Measurements from ENCODE around the gene PRPF39. TPM values are rescaled to one million over a fixed set of nuclear protein-coding genes. Genes with fewer than 3 reads are reported as not detected.

PRPF39 gene
- total and polyA plus RNA-seq, 2 of the 13 experiments (the other 11 are each of a cell fraction or from before 2014, with no cell fraction given) = 44.2 to 65.0 TPM

DNA sequence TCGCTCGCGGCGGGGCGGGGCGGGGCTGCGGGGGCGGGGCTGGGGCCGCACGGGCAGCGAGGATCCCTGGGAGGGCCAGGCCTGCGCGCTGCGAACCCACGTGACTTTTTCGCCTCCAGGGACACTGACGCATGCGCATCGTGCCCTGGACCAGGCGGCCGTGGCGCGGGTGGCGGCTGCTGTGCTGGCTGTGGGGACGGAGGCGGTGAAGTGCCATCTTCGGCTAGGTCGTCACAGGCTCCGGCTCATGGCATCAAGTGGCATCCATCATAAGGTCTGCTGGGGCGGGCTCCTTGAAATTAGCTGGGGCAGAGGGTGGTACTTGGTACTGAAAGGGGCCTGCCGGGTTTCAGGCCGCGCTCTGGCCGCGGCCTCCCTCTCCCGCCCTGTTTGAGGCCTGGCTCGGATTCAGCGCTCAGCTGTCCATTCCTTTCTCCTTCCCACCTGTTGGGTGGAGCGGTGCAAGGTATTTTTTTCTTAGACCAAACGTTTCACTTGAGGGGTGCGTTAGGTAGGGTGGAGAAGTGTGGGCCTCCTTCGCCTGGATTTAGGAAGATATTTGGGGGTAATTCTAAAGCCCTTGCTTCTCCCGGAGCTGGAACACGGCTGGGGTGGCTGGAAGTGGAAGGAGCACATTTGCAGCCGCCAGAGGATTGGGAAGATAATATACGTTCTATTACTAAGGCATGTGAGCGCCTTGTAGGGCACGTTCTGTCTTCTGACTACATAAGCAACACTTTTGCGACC, at the start of gene PRPF39 (continued):
- TF ChIP-seq ZNF687 (CRISPR knock-in tag; IDR thresholded peaks at IDR 0.05) (peak; percentile 92), ZNF350 (CRISPR knock-in tag; IDR thresholded peaks at IDR 0.05; ENCODE audit: borderline replicate concordance, low read depth) (peak; percentile 73; the same call in 1 of the 2 replicates), ZFP62 (CRISPR knock-in tag; IDR thresholded peaks at IDR 0.05) (no peak), PRMT3 (CRISPR knock-in tag; IDR thresholded peaks at IDR 0.05; ENCODE audit: borderline replicate concordance, low read depth) (0 out of 2 replicates have a peak, but pooled peaks have one; percentile 31), IKZF1 (IDR thresholded peaks at IDR 0.05) (no peak), ZNF550 (CRISPR knock-in tag; IDR thresholded peaks at IDR 0.05; ENCODE audit: borderline replicate concordance) (no peak), XRCC5 (optimal IDR thresholded peaks at IDR 0.05; ENCODE audit: low read length) (peak; percentile 64), ZBTB26 (CRISPR knock-in tag; IDR thresholded peaks at IDR 0.05; ENCODE audit: borderline replicate concordance) (peak; percentile 65), ZNF615 (CRISPR knock-in tag; IDR thresholded peaks at IDR 0.05; ENCODE audit: borderline replicate concordance) (no peak), SMAD3 (CRISPR knock-in tag; IDR thresholded peaks at IDR 0.05) (0 out of 2 replicates have a peak, but pooled peaks have one; percentile 17), MAFF (IDR thresholded peaks at IDR 0.05; ENCODE audit: low read depth, low read length) (no peak), ZNF10 (CRISPR knock-in tag; IDR thresholded peaks at IDR 0.05; ENCODE audit: borderline replicate concordance, low read depth) (no peak), ZNF879 (CRISPR knock-in tag; IDR thresholded peaks at IDR 0.05) (peak; percentile 35; the same call in 1 of the 2 replicates), ZNF17 (CRISPR knock-in tag; IDR thresholded peaks at IDR 0.05) (no peak), ZFP37 (CRISPR knock-in tag; IDR thresholded peaks at IDR 0.05; ENCODE audit: borderline replicate concordance) (no peak), PPARG (CRISPR knock-in tag; conservative IDR thresholded peaks at IDR 0.05) (no peak), RARA (CRISPR knock-in tag; IDR thresholded peaks at IDR 0.05) (peak; percentile 16; the same call in 1 of the 2 replicates)
- TF ChIP-seq, protein P1, sequence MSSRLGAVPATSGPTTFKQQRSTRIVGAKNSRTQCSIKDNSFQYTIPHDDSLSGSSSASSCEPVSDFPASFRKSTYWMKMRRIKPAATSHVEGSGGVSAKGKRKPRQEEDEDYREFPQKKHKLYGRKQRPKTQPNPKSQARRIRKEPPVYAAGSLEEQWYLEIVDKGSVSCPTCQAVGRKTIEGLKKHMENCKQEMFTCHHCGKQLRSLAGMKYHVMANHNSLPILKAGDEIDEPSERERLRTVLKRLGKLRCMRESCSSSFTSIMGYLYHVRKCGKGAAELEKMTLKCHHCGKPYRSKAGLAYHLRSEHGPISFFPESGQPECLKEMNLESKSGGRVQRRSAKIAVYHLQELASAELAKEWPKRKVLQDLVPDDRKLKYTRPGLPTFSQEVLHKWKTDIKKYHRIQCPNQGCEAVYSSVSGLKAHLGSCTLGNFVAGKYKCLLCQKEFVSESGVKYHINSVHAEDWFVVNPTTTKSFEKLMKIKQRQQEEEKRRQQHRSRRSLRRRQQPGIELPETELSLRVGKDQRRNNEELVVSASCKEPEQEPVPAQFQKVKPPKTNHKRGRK (CRISPR knock-in tag; IDR thresholded peaks at IDR 0.05) = no peak
- TF ChIP-seq, protein P2, sequence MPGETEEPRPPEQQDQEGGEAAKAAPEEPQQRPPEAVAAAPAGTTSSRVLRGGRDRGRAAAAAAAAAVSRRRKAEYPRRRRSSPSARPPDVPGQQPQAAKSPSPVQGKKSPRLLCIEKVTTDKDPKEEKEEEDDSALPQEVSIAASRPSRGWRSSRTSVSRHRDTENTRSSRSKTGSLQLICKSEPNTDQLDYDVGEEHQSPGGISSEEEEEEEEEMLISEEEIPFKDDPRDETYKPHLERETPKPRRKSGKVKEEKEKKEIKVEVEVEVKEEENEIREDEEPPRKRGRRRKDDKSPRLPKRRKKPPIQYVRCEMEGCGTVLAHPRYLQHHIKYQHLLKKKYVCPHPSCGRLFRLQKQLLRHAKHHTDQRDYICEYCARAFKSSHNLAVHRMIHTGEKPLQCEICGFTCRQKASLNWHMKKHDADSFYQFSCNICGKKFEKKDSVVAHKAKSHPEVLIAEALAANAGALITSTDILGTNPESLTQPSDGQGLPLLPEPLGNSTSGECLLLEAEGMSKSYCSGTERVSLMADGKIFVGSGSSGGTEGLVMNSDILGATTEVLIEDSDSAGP (CRISPR knock-in tag; IDR thresholded peaks at IDR 0.05; ENCODE audit: borderline replicate concordance) = peak; percentile 54; the same call in 1 of the 2 replicates
- TF ChIP-seq, protein P3, sequence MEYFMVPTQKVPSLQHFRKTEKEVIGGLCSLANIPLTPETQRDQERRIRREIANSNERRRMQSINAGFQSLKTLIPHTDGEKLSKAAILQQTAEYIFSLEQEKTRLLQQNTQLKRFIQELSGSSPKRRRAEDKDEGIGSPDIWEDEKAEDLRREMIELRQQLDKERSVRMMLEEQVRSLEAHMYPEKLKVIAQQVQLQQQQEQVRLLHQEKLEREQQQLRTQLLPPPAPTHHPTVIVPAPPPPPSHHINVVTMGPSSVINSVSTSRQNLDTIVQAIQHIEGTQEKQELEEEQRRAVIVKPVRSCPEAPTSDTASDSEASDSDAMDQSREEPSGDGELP (IDR thresholded peaks at IDR 0.05; ENCODE audit: borderline replicate concordance, low read depth) = peak; percentile 79; the same call in 1 of the 2 replicates

Measured in HepG2 (cell line).